ENCODE results near the gene CELSR2. TPM values are rescaled to one million over a fixed set of nuclear protein-coding genes. Genes with fewer than 3 reads are reported as not detected.
A peak's percentile ranks its signal among the peaks of the same experiment; 100 is the strongest.

The CELSR2 gene
- total and polyA plus RNA-seq, 10 donors, result 0.20 to 2.9 (median 1.1) TPM

GRCh38 chr1:109295712-109296415, 46.5 kb downstream of the CELSR2 start:
- intact Hi-C loops (cut with DNase I; ENCODE audit: low total_unique reads), result no loop called here
- WGBS, 5 donors, result 78 to 88% (median 81%) methylated on average over 12 of the region's 12 CpGs
- H3K27ac ChIP-seq, result no peak overlapping the region

GRCh38 chr1:109296782-109297181, 47.4 kb downstream of the CELSR2 start:
- no peak for TF ChIP-seq POLR2AphosphoS5 (IDR thresholded peaks at IDR 0.05)
- no peak for TF ChIP-seq POLR2A (IDR thresholded peaks at IDR 0.05)
- no peak for TF ChIP-seq CTCF (IDR thresholded peaks at IDR 0.05 in 8 of 11, conservative IDR thresholded peaks at IDR 0.05 in 3 of 11)
- peaks cover 0 to 13% (median 0%) of the 10 kb centered on the region in 7 donors for H3K27me3 ChIP-seq (replicated peaks in 1 of 7)
- no peak overlapping the region for H3K4me3 ChIP-seq
- 92 to 97% (median 93%) methylated on average over 14 to 16 of the region's 16 CpGs for WGBS, 5 donors
- peaks cover 0 to 43% (median 23%) of the 10 kb centered on the region in 6 donors for H3K4me1 ChIP-seq
- H3K9me3 ChIP-seq, result no peaks in the 10 kb centered on the region
- no peak overlapping the region for H3K27ac ChIP-seq
- no peaks in the 10 kb centered on the region for H3K36me3 ChIP-seq
- DNase-seq, result no peak
- intact Hi-C loops (cut with DNase I; ENCODE audit: low total_unique reads), result no loop called here

More at GRCh38 chr1:109295712-109296415, 46.5 kb downstream of the CELSR2 start:
- no peak for DNase-seq
- peaks cover 0 to 13% (median 0%) of the 10 kb centered on the region in 7 donors for H3K27me3 ChIP-seq (replicated peaks in 1 of 7)
- H3K9me3 ChIP-seq, result no peaks in the 10 kb centered on the region
- peaks cover 0 to 47% (median 23%) of the 10 kb centered on the region in 6 donors for H3K4me1 ChIP-seq
- TF ChIP-seq POLR2AphosphoS5 (IDR thresholded peaks at IDR 0.05) (no peak), CTCF (IDR thresholded peaks at IDR 0.05 in 8 of 11, conservative IDR thresholded peaks at IDR 0.05 in 3 of 11) (no peak), POLR2A (IDR thresholded peaks at IDR 0.05) (no peak)
- no peaks in the 10 kb centered on the region for H3K36me3 ChIP-seq
- H3K4me3 ChIP-seq, result no peak overlapping the region

GRCh38 chr1:109298666-109299557, 49.6 kb downstream of the CELSR2 start:
- H3K36me3 ChIP-seq, result no peaks in the 10 kb centered on the region
- no peaks in the 10 kb centered on the region for H3K9me3 ChIP-seq
- no peak overlapping the region for H3K4me3 ChIP-seq
- H3K4me1 ChIP-seq, result peaks cover 0 to 42% (median 23%) of the 10 kb centered on the region in 6 donors
- intact Hi-C loops (cut with DNase I; ENCODE audit: low total_unique reads), result no loop called here
- TF ChIP-seq CTCF (IDR thresholded peaks at IDR 0.05 in 8 of 11, conservative IDR thresholded peaks at IDR 0.05 in 3 of 11) (no peak), POLR2AphosphoS5 (IDR thresholded peaks at IDR 0.05) (no peak), POLR2A (IDR thresholded peaks at IDR 0.05) (no peak)
- 47 to 79% (median 65%) methylated on average over 11 of the region's 11 CpGs for WGBS, 5 donors
- H3K27me3 ChIP-seq (replicated peaks in 1 of 7), result peaks cover 0 to 18% (median 0%) of the 10 kb centered on the region in 7 donors
- peak overlapping the region in 5 of 8 donors; percentile 4 to 38 (median 13) for H3K27ac ChIP-seq
- DNase-seq, result no peak

Measured in spleen (tissue), 11 donors.